Naive thymus-derived CD4-positive, alpha-beta T cell (primary cell): ENCODE results near the gene TAGLN2. TPM values are rescaled to one million over a fixed set of nuclear protein-coding genes. Genes with fewer than 3 reads are reported as not detected.
A peak's percentile ranks its signal among the peaks of the same experiment; 100 is the strongest.

Experiments
- ATAC-seq: fragments of 150-1000 bp; cut with Tn5 transposase; 2 replicates; pipeline ENCODE4 v1.10.0; 2021; ENCODE audit warnings: mild to moderate bottlenecking, moderate library complexity
- CTCF ChIA-PET: fragments of 350-600 bp; sonication (Branson Sonifier 250); formaldehyde crosslinking; loops from one replicate; lab custom pipeline; 2021; ENCODE audit warnings: antibody characterized with exemption; lab: Charles Lee
- POLR2A ChIA-PET: fragments of 350-600 bp; sonication (Branson Sonifier 250); formaldehyde crosslinking; loops from one replicate; lab custom pipeline; 2021; ENCODE audit warnings: antibody characterized with exemption, inconsistent platforms; lab: Charles Lee
- DNase-seq, 9 donors: peaks; one replicate each; pipeline versions ENCODE4 v3.0.0 to v3.0.0-alpha.2; 2020 to 2022; ENCODE audit warnings: mixed read lengths in 1 of 9
- H3K27ac ChIP-seq: one replicate; pipeline ENCODE4 v1.7.0; 2013; ENCODE audit warnings: mild to moderate bottlenecking, low read depth, low read length, moderate library complexity
- H3K27me3 ChIP-seq, 2 donors: one replicate each; pipeline ENCODE4 v1.7.0; 2013; ENCODE audit warnings: low read length in 2 of 2, mild to moderate bottlenecking in 2 of 2, moderate library complexity in 2 of 2; ENCODE audit not compliant: control insufficient read depth in 2 of 2, insufficient read depth in 2 of 2
- H3K36me3 ChIP-seq, 3 experiments: 1 replicate in 2 of 3; 2 replicates in 1 of 3; pipeline ENCODE4 v1.7.0; 2013; ENCODE audit warnings: low read length in 3 of 3, mild to moderate bottlenecking in 3 of 3, moderate library complexity in 1 of 3; ENCODE audit not compliant: insufficient read depth in 3 of 3, control insufficient read depth in 2 of 3
- H3K4me1 ChIP-seq, 2 donors: one replicate each; pipeline ENCODE4 v1.7.0; 2013; ENCODE audit warnings: low read length in 2 of 2, mild to moderate bottlenecking in 2 of 2, moderate library complexity in 1 of 2; ENCODE audit not compliant: control insufficient read depth in 2 of 2, insufficient read depth in 2 of 2
- H3K4me3 ChIP-seq: 2 replicates; pipeline ENCODE4 v1.7.0; 2013; ENCODE audit warnings: mild to moderate bottlenecking, low read length
- H3K9me3 ChIP-seq, 3 experiments: 1 replicate in 2 of 3; 2 replicates in 1 of 3; pipeline ENCODE4 v1.7.0; 2013; ENCODE audit warnings: low read length in 3 of 3; ENCODE audit not compliant: control insufficient read depth in 2 of 3
- H3K27ac Mint-ChIP-seq, 9 donors: one replicate each; pipeline ENCODE4 v1.8.0; 2020 to 2022; ENCODE audit warnings: mixed read lengths in 9 of 9, mild to moderate bottlenecking in 8 of 9, moderate library complexity in 5 of 9, inconsistent platforms in 2 of 9
- H3K27me3 Mint-ChIP-seq, 5 donors: one replicate each; pipeline ENCODE4 v1.8.0; 2021 to 2022; ENCODE audit warnings: mixed read lengths in 5 of 5, mild to moderate bottlenecking in 1 of 5
- H3K36me3 Mint-ChIP-seq, 5 donors: one replicate each; pipeline ENCODE4 v1.8.0; 2020 to 2022; ENCODE audit warnings: mixed read lengths in 5 of 5, mild to moderate bottlenecking in 3 of 5, inconsistent platforms in 1 of 5
- H3K4me1 Mint-ChIP-seq, 7 donors: one replicate each; pipeline ENCODE4 v1.8.0; 2020 to 2022; ENCODE audit warnings: mixed read lengths in 7 of 7, mild to moderate bottlenecking in 3 of 7, inconsistent platforms in 1 of 7
- H3K4me3 Mint-ChIP-seq, 10 donors: one replicate each; pipeline ENCODE4 v1.8.0; 2020 to 2022; ENCODE audit warnings: mild to moderate bottlenecking in 10 of 10, mixed read lengths in 10 of 10, moderate library complexity in 6 of 10, inconsistent platforms in 2 of 10
- H3K9me3 Mint-ChIP-seq, 11 donors: one replicate each; pipeline ENCODE4 v1.8.0; 2020 to 2022; ENCODE audit warnings: mixed read lengths in 11 of 11, mild to moderate bottlenecking in 4 of 11, inconsistent platforms in 1 of 11, moderate library complexity in 1 of 11
- intact Hi-C, 2 donors: fragments of 100-400 bp; cut with micrococcal nuclease; formaldehyde crosslinking; loops; one replicate each; pipeline ENCODE4 v1.15.1; 2023
- polyA plus RNA-seq, 2 donors: library from polyadenylated mRNA; unstranded; fragments of 300-500 nt; fragmentation: Illumina TruSeq; gene quantifications; one replicate each; pipeline ENCODE4 v1.2.3, GENCODE V29; 2021
- total RNA-seq, 6 experiments: library from RNA in 5 of 6; stranded (reverse) in 5 of 6; gene quantifications; 1 replicate in 5 of 6; 2 replicates in 1 of 6; pipeline ENCODE4 v1.2.3 and lab custom pipeline; 2021 to 2026

Gene TAGLN2
- total and polyA plus RNA-seq, 7 experiments from 2014 or later: 116 to 662 (median 405) TPM

- no peak for ATAC-seq
- peaks cover 47 to 78% (median 59%) of the 10 kb centered on the region in 7 donors for H3K4me1 Mint-ChIP-seq
- peak overlapping the region; percentile 95 for H3K27ac ChIP-seq
- intact Hi-C loops: loop anchor here (1.0 to 10.0 kb wide), 13 partner anchors 31 to 1842 kb away; partner anchors contain the start of genes AIM2 (in 1 of the 2), ATF6 (in 1 of the 2), COPA (in 1 of the 2) and DCAF8 (in 1 of the 2)
- H3K36me3 ChIP-seq: peaks cover 4 to 43% (median 5%) of the 10 kb centered on the region in 3 experiments
- peaks cover 27 to 35% of the 10 kb centered on the region in 2 donors for H3K4me1 ChIP-seq
- H3K27ac Mint-ChIP-seq: peak overlapping the region; percentile 96 to 100 (median 99)
- peak overlapping the region; percentile 95 for H3K4me3 ChIP-seq
- no peaks in the 10 kb centered on the region for H3K27me3 ChIP-seq
- POLR2A ChIA-PET: interaction anchor here (0.6 to 4.6 kb wide), 9 partner anchors 11 to 1893 kb away, joined by 3 to 30 read pairs (median 3); partner anchors contain the start of gene PIGM
- peaks cover 0 to 11% (median 0%) of the 10 kb centered on the region in 5 donors for H3K27me3 Mint-ChIP-seq
- CTCF ChIA-PET: interaction anchor here (0.9 to 6.3 kb wide), 5 partner anchors 15 to 140 kb away, joined by 3 to 34 read pairs (median 4); no protein-coding TSS in a partner anchor
- peaks cover 0 to 10% (median 0%) of the 10 kb centered on the region in 11 donors for H3K9me3 Mint-ChIP-seq
- peak in 1 of 9 donors; percentile 37 for DNase-seq
- H3K4me3 Mint-ChIP-seq: peak overlapping the region; percentile 88 to 99 (median 94)
- H3K9me3 ChIP-seq: no peaks in the 10 kb centered on the region
- peaks cover 5 to 45% (median 10%) of the 10 kb centered on the region in 5 donors for H3K36me3 Mint-ChIP-seq
Observed at GRCh38 chr1:159922511-159923202, 2.6 kb downstream of the TAGLN2 start.

- H3K36me3 Mint-ChIP-seq: peaks cover 7 to 51% (median 10%) of the 10 kb centered on the region in 5 donors
Observed at GRCh38 chr1:159921700-159922504, 3.4 kb downstream of the TAGLN2 start.

GRCh38 chr1:159921251-159921650 is 4.1 kb downstream of the TAGLN2 start:
- H3K4me3 ChIP-seq: peak overlapping the region; percentile 95
- H3K36me3 ChIP-seq: peaks cover 4 to 55% (median 5%) of the 10 kb centered on the region in 3 experiments

More at GRCh38 chr1:159921700-159922504, 3.4 kb downstream of the TAGLN2 start:
- intact Hi-C loops: loop anchor here (2.0 to 10.0 kb wide), 9 partner anchors 340 to 1843 kb away; partner anchors contain the start of genes AIM2 (in 1 of the 2), ATF6 (in 1 of the 2), COPA (in 1 of the 2) and DCAF8 (in 1 of the 2)
- Mint-ChIP-seq H3K27me3 (peaks cover 0 to 10% (median 0%) of the 10 kb centered on the region in 5 donors), H3K27ac (peak overlapping the region; percentile 96 to 100 (median 99)), H3K4me3 (peak overlapping the region; percentile 77 to 99 (median 94)), H3K9me3 (peaks cover 0 to 10% (median 0%) of the 10 kb centered on the region in 11 donors), H3K4me1 (peaks cover 48 to 81% (median 59%) of the 10 kb centered on the region in 7 donors)
- Histone ChIP-seq H3K9me3 (no peaks in the 10 kb centered on the region), H3K4me1 (peaks cover 27 to 35% of the 10 kb centered on the region in 2 donors), H3K27ac (peak overlapping the region; percentile 95), H3K36me3 (peaks cover 4 to 48% (median 5%) of the 10 kb centered on the region in 3 experiments), H3K4me3 (peak overlapping the region; percentile 95), H3K27me3 (no peaks in the 10 kb centered on the region)
- CTCF ChIA-PET: interaction anchor here (1.3 to 6.3 kb wide), 3 partner anchors 15 to 124 kb away, joined by 4 to 34 read pairs (median 5); no protein-coding TSS in a partner anchor
- no peak for ATAC-seq
- POLR2A ChIA-PET: interaction anchor here (0.6 to 4.6 kb wide), 6 partner anchors 12 to 1145 kb away, joined by 3 to 30 read pairs (median 3); no protein-coding TSS in a partner anchor
- DNase-seq: peak in 5 of 9 donors; percentile 21 to 38 (median 23)

GRCh38 chr1:159920651-159921050 is 4.7 kb downstream of the TAGLN2 start:
- Mint-ChIP-seq H3K36me3 (peaks cover 7 to 53% (median 10%) of the 10 kb centered on the region in 5 donors), H3K9me3 (peaks cover 0 to 10% (median 0%) of the 10 kb centered on the region in 11 donors), H3K4me3 (peak overlapping the region in 9 of 10 donors; percentile 5 to 99 (median 94)), H3K4me1 (peaks cover 43 to 68% (median 55%) of the 10 kb centered on the region in 7 donors), H3K27me3 (peaks cover 0 to 8% (median 0%) of the 10 kb centered on the region in 5 donors), H3K27ac (peak overlapping the region; percentile 96 to 100 (median 99))
- ChIA-PET POLR2A (interaction anchor here (1.0 kb wide), 1 partner anchor 67 kb away, joined by 3 read pairs; no protein-coding TSS in a partner anchor), CTCF (no interaction called here)
- ATAC-seq (no peak), DNase-seq (no peak)
- H3K4me1 ChIP-seq: peaks cover 21 to 30% of the 10 kb centered on the region in 2 donors
- intact Hi-C loops: loop anchor here (5.0 to 10.0 kb wide), 8 partner anchors 342 to 1844 kb away; partner anchors contain the start of genes ATF6 (in 1 of the 2), COPA (in 1 of the 2), DCAF8 (in 1 of the 2) and FCGR3A (in 1 of the 2)
- H3K27me3 ChIP-seq: no peaks in the 10 kb centered on the region
- no peaks in the 10 kb centered on the region for H3K9me3 ChIP-seq
- H3K36me3 ChIP-seq: peaks cover 4 to 59% (median 5%) of the 10 kb centered on the region in 3 experiments
- H3K4me3 ChIP-seq: no peak overlapping the region
- H3K27ac ChIP-seq: peak overlapping the region; percentile 95

More at GRCh38 chr1:159921251-159921650, 4.1 kb downstream of the TAGLN2 start:
- Histone ChIP-seq H3K9me3 (no peaks in the 10 kb centered on the region), H3K4me1 (peaks cover 27 to 35% of the 10 kb centered on the region in 2 donors), H3K27me3 (no peaks in the 10 kb centered on the region), H3K27ac (peak overlapping the region; percentile 95)
- DNase-seq (no peak), ATAC-seq (no peak)
- intact Hi-C loops: loop anchor here (5.0 to 10.0 kb wide), 8 partner anchors 341 to 1844 kb away; partner anchors contain the start of genes ATF6 (in 1 of the 2), COPA (in 1 of the 2), DCAF8 (in 1 of the 2) and FCGR3A (in 1 of the 2)
- CTCF ChIA-PET: interaction anchor here (1.3 to 6.3 kb wide), 3 partner anchors 14 to 123 kb away, joined by 4 to 34 read pairs (median 5); no protein-coding TSS in a partner anchor
- Mint-ChIP-seq H3K4me1 (peaks cover 46 to 74% (median 55%) of the 10 kb centered on the region in 7 donors), H3K4me3 (peak overlapping the region; percentile 12 to 99 (median 80)), H3K36me3 (peaks cover 7 to 53% (median 10%) of the 10 kb centered on the region in 5 donors), H3K9me3 (peaks cover 0 to 10% (median 0%) of the 10 kb centered on the region in 11 donors), H3K27ac (peak overlapping the region; percentile 96 to 100 (median 99)), H3K27me3 (peaks cover 0 to 8% (median 0%) of the 10 kb centered on the region in 5 donors)
- POLR2A ChIA-PET: interaction anchor here (1.0 to 4.6 kb wide), 3 partner anchors 12 to 102 kb away, joined by 3 to 19 read pairs (median 3); no protein-coding TSS in a partner anchor

- DNase-seq: no peak
- CTCF ChIA-PET: no interaction called here
- H3K9me3 ChIP-seq: no peaks in the 10 kb centered on the region
- no peaks in the 10 kb centered on the region for H3K27me3 ChIP-seq
- H3K4me1 ChIP-seq: peaks cover 21 to 27% of the 10 kb centered on the region in 2 donors
- no peak overlapping the region for H3K4me3 ChIP-seq
- H3K4me1 Mint-ChIP-seq: peaks cover 43 to 65% (median 54%) of the 10 kb centered on the region in 7 donors
- H3K36me3 ChIP-seq: peaks cover 4 to 58% (median 5%) of the 10 kb centered on the region in 3 experiments
- H3K27ac Mint-ChIP-seq: peak overlapping the region; percentile 42 to 100 (median 98)
- no peak overlapping the region for H3K4me3 Mint-ChIP-seq
- POLR2A ChIA-PET: no interaction called here
- peak overlapping the region; percentile 95 for H3K27ac ChIP-seq
- no peak for ATAC-seq
- H3K27me3 Mint-ChIP-seq: peaks cover 0 to 6% (median 0%) of the 10 kb centered on the region in 5 donors
- intact Hi-C loops: loop anchor here (5.0 to 10.0 kb wide), 8 partner anchors 342 to 1845 kb away; partner anchors contain the start of genes ATF6 (in 1 of the 2), COPA (in 1 of the 2), DCAF8 (in 1 of the 2) and FCGR3A (in 1 of the 2)
- H3K9me3 Mint-ChIP-seq: peaks cover 0 to 10% (median 0%) of the 10 kb centered on the region in 11 donors
- peaks cover 7 to 51% (median 10%) of the 10 kb centered on the region in 5 donors for H3K36me3 Mint-ChIP-seq
Observed at GRCh38 chr1:159920202-159920601, 5.1 kb downstream of the TAGLN2 start.
